Stimulated activated CD4-positive, alpha-beta T cell treated with anti-CD3 and anti-CD28 coated beads, TNF-alpha, amount 100 ng/mL, for 48 hours (primary cell): ENCODE data around the gene PWWP3B.
"Not testable (repeated sequence)": the region's sequence is repeated elsewhere in the genome, so short reads cannot be mapped to it uniquely, and the experiment has no call there.

Source experiments
- DNase-seq, 3 donors: peaks; one replicate each; pipeline ENCODE4 v3.0.0-alpha.2; 2020; ENCODE audit warnings: low read depth in 3 of 3

The PWWP3B gene

DNA sequence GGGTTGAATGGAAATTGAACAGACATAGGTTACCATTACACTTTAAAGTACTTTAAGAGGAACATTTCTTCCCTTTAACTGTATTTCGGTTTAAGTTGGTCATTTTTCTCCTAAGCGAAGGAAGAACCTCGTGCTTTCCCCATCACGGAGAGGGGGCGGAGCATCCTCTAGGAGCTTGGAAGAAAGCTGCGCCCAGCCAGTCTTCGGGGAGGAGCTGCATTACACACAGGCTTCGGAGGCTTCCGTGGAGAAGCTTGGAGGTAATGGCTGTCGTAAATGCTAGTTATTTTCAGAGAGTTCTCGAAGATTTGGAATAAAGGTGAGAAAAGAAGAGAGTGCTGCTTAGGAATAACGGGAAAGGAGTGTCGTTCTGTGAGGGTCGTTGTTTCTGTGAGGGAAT is at the start of gene PWWP3B:
Gene PWWP3B, plus strand, starts transcription at position 199 of the 400 bp plus-strand sequence. CDS start 37,128 bp downstream, outside the sequence.
- no peak for DNase-seq

GRCh38 chrX:106139048-106139447 is 29.1 kb upstream of the PWWP3B start:
- DNase-seq: no peak

- no peak for DNase-seq
Observed at GRCh38 chrX:106144755-106145639, 23.1 kb upstream of the PWWP3B start.

GRCh38 chrX:106150701-106151100 is 17.4 kb upstream of the PWWP3B start:
- DNase-seq: no peak

- DNase-seq: no peak
Observed at GRCh38 chrX:106159861-106160282, 8.2 kb upstream of the PWWP3B start.

GRCh38 chrX:106170318-106170717 is 2.2 kb downstream of the PWWP3B start:
- no peak for DNase-seq

GRCh38 chrX:106171293-106171820 is 3.3 kb downstream of the PWWP3B start:
- no peak for DNase-seq

DNA sequence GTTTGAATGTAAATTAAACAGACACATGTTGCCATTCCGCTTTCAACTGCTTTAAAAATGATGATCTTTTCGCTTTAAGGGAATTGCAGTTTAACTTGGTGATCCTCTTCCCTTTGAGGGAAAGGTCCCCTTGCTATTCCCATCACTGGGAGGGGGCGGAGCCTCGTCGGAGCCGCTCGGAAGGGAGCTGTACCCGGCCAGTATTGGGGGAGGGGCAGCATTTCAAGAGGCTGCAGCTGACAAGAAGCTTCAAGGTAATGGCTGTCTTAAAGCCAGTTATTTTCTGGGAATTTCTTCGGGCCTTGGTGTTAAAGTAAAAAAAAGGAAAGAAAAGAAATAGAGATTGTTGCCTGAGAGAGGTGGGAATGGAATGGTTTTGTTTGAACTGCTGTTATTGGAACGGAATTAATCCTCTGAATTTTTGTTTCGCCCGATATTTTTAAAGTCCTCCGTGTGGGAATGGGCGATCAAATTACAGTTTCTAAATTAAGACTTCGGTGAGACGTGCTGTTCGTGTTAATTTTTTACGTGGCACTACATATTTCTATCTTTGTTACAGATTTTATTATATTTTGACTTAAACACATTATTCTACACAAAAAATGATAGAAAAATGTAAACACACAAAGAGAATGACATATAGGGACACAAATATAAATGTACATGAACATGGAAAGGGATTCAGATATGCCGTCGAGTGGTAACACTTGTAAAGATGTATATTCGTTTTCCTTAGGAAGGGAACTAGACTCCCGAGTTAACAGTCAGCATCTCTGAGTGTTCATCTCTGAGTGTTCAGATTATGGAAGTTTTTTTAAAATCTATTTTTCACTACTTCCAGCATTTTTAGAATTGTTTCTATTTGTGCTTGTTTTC is 9.2 kb downstream of the PWWP3B start:
- no peak for DNase-seq

DNA sequence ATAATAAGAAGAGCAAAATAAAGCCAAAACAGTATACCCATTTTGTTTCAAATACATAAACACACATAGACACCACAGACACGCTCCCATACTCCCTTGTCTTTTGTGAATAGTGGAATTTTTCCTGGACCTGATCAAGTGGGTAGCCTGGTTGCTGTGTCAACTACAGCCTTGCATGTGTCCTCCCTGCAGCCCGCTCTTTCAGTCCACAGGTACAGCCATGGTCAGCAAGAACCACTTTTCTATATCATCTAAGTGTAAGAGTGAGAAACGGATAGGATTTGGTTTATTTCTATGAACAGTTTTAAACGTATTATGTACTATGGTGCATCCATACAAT is 9.8 kb downstream of the PWWP3B start:
- no peak for DNase-seq

DNA sequence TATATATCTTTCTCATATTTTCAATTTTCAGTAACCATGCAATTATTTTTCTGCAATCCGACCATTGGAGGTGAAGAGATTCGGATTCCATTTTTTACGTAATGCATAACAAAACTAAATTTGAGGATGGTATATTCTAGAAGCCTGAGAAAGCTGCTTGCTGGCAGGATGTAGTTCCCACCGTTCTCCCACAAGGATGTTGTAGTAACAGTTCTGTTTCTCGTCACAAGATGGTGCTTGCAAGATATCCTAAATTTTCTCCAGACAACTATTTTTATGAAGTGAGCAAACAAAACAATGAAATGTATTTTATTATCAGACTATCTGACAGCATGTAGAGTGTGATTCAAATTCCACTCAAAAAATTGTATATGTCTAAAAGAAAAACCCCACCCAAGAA is 10.7 kb downstream of the PWWP3B start:
- DNase-seq: no peak

DNA sequence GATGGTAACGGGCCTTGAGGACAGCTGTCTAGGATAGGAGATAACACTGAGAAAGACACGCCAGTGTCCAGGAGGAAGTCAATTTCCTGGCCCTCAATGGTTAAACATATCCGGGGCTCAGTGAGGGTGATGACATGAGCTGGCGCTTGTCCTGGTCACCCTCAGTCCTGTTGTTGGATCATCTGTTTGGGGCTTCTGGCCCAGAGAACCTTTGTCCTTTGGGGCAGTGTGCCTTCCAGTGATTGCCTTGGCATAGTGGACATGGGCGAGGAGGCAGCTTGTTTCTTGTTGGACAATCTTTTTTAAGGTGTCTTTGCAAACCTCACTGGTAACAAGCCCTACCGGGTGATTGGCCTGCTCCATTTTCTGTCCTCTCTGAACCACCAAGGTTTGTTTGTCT is 15.6 kb downstream of the PWWP3B start:
- DNase-seq: not testable (repeated sequence)

GRCh38 chrX:106201502-106202178 is 33.5 kb downstream of the PWWP3B start:
- DNase-seq: no peak

- no peak for DNase-seq
Observed at GRCh38 chrX:106203315-106203714, 35.2 kb downstream of the PWWP3B start.

DNA sequence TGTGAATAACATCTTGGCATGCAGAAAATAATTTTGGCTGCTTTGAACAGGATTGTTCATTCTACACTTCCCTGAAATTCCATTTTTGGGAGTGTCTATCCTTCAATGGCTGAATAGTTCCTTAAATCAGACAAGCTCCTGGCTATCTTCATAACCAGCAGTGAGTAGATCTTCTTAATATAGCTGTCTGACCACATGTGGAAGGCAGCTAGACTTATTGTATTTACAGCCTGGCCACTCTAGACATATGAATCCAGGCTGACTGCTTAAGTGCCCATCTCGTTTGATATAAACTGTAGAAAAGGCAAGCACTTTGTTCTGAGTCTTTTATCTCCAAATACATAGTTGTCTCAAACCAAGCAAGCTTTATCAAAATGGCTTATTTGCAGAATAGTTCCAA is 40.0 kb downstream of the PWWP3B start:
- DNase-seq: no peak
